Esophagus squamous epithelium (tissue), 5 donors: ENCODE measurements around the gene NR4A3. TPM values are rescaled to one million over a fixed set of nuclear protein-coding genes. Genes with fewer than 3 reads are reported as not detected.

Source experiments
- DNase-seq: peaks from one replicate; lab custom pipeline; 2025; lab: John Stamatoyannopoulos, UW
- H3K27ac ChIP-seq, 4 donors: fragments of 200-600 bp; sonication (generic); one replicate each; pipeline ENCODE4 v1.5.1; 2016 to 2019; ENCODE audit warnings: mild to moderate bottlenecking in 1 of 4
- H3K27me3 ChIP-seq, 4 donors: fragments of 200-600 bp; sonication (generic); 1 replicate in 3 of 4; 2 replicates in 1 of 4; pipeline versions ENCODE4 v1.5.1 to v1.6.0; 2017 to 2021; ENCODE audit warnings: antibody characterized with exemption in 1 of 4
- H3K36me3 ChIP-seq, 3 donors: fragments of 200-600 bp; sonication (generic); one replicate each; pipeline ENCODE4 v1.5.1; 2016 to 2019
- H3K4me1 ChIP-seq, 3 donors: fragments of 200-600 bp; sonication (generic); one replicate each; pipeline ENCODE4 v1.5.1; 2017 to 2019
- H3K4me3 ChIP-seq, 4 donors: fragments of 200-600 bp; sonication (generic); 1 replicate in 3 of 4; 2 replicates in 1 of 4; pipeline ENCODE4 v1.5.1; 2016 to 2019; ENCODE audit warnings: mild to moderate bottlenecking in 2 of 4, moderate library complexity in 1 of 4
- H3K9me3 ChIP-seq, 3 donors: fragments of 200-600 bp; sonication (generic); one replicate each; pipeline ENCODE4 v1.5.1; 2016 to 2019
- CTCF ChIP-seq, 6 experiments: fragments of 450-650 bp in 4 of 6; fragments of 200-600 bp in 2 of 6; sonication (generic) in 2 of 6; IDR thresholded peaks; one replicate each; pipeline ENCODE4 v1.5.1; 2016 to 2019; ENCODE audit warnings: antibody characterized with exemption in 6 of 6, mild to moderate bottlenecking in 4 of 6, moderate library complexity in 4 of 6
- POLR2A ChIP-seq, 4 donors: fragments of 450-650 bp; IDR thresholded peaks; one replicate each; pipeline ENCODE4 v1.6.1; 2017; ENCODE audit warnings: antibody characterized with exemption in 4 of 4, mild to moderate bottlenecking in 4 of 4, moderate library complexity in 3 of 4
- WGBS, 2 donors: methylation state at CpG; one replicate each; pipeline ENCODE4 v1.1.5; 2018; 5-methylcytosine and 5-hydroxymethylcytosine counted together
- intact Hi-C: fragments of 100-400 bp; cut with DNase I; formaldehyde crosslinking; loops from one replicate; pipeline ENCODE4 v1.15.0; 2022
- total RNA-seq, 4 donors: library from RNA; depleted of rRNA; stranded (reverse); fragments of >200 nt; gene quantifications; one replicate each; pipeline ENCODE4 v1.1.0, GENCODE V29; 2016
- donor health status: DM: yes; HTN: yes; CAD: no.

The NR4A3 gene
- total RNA-seq, 4 donors from 2014 or later, result 0.08 to 0.76 (median 0.35) TPM; not detected in 1

- DNase-seq, result no peak
- Histone ChIP-seq H3K27me3 (peaks cover 0 to 70% (median 13%) of the 10 kb centered on the region in 4 donors), H3K4me1 (peaks cover 17 to 64% (median 23%) of the 10 kb centered on the region in 3 donors), H3K36me3 (no peaks in the 10 kb centered on the region), H3K4me3 (peak overlapping the region; percentile 73 to 94 (median 88)), H3K27ac (peak overlapping the region in 2 of 4 donors; percentile 35 to 94), H3K9me3 (no peaks in the 10 kb centered on the region)
- intact Hi-C loops, result no loop called here
- TF ChIP-seq CTCF (IDR thresholded peaks at IDR 0.05), result no peak
- TF ChIP-seq POLR2A (IDR thresholded peaks at IDR 0.05), result no peak
- WGBS, 2 donors, result 2 to 4% methylated on average over 10 to 14 of the region's 47 CpGs
Measured at GRCh38 chr9:99823681-99824377, 2.1 kb downstream of the NR4A3 start.

- Histone ChIP-seq H3K4me1 (peaks cover 14 to 61% (median 21%) of the 10 kb centered on the region in 3 donors), H3K4me3 (peak overlapping the region; percentile 73 to 94 (median 88)), H3K36me3 (no peaks in the 10 kb centered on the region), H3K9me3 (no peaks in the 10 kb centered on the region), H3K27ac (no peak overlapping the region), H3K27me3 (peaks cover 0 to 77% (median 13%) of the 10 kb centered on the region in 4 donors)
- 13 to 17% methylated on average over 21 to 23 of the region's 56 CpGs for WGBS, 2 donors
- TF ChIP-seq POLR2A (IDR thresholded peaks at IDR 0.05) (no peak), CTCF (IDR thresholded peaks at IDR 0.05) (peak; percentile 22 to 50 (median 34))
- intact Hi-C loops, result no loop called here
- no peak for DNase-seq
Measured at GRCh38 chr9:99824378-99825171, 2.9 kb downstream of the NR4A3 start.

- Histone ChIP-seq H3K36me3 (no peaks in the 10 kb centered on the region), H3K9me3 (no peaks in the 10 kb centered on the region), H3K4me3 (peak overlapping the region in 3 of 4 donors; percentile 73 to 94 (median 91)), H3K27me3 (peaks cover 0 to 86% (median 13%) of the 10 kb centered on the region in 4 donors), H3K4me1 (peaks cover 14 to 56% (median 21%) of the 10 kb centered on the region in 3 donors), H3K27ac (no peak overlapping the region)
- intact Hi-C loops, result no loop called here
- 16 to 41% methylated on average over 18 to 24 of the region's 44 CpGs for WGBS, 2 donors
- TF ChIP-seq CTCF (IDR thresholded peaks at IDR 0.05) (no peak), POLR2A (IDR thresholded peaks at IDR 0.05) (no peak)
- DNase-seq, result no peak
Measured at GRCh38 chr9:99825172-99826046, 3.7 kb downstream of the NR4A3 start.

- Histone ChIP-seq H3K4me1 (peaks cover 9 to 49% (median 21%) of the 10 kb centered on the region in 3 donors), H3K27me3 (peaks cover 0 to 95% (median 13%) of the 10 kb centered on the region in 4 donors), H3K9me3 (no peaks in the 10 kb centered on the region), H3K36me3 (no peaks in the 10 kb centered on the region), H3K27ac (no peak overlapping the region), H3K4me3 (no peak overlapping the region)
- intact Hi-C loops, result no loop called here
- TF ChIP-seq POLR2A (IDR thresholded peaks at IDR 0.05) (no peak), CTCF (IDR thresholded peaks at IDR 0.05) (no peak)
- no peak for DNase-seq
- 69 to 83% methylated on average over 3 of the region's 3 CpGs for WGBS, 2 donors
Measured at GRCh38 chr9:99826579-99826978, 4.9 kb downstream of the NR4A3 start.
